Right kidney (tissue), 1 donor: ENCODE measurements around the gene SGSM2.

ENCODE experiments used
- DNase-seq: peaks from one replicate; pipeline ENCODE4 v3.0.0-alpha.2; 2016

The SGSM2 gene

GRCh38 chr17:2368359-2368758 lies 31.1 kb downstream of the SGSM2 start:
- no peak for DNase-seq

GRCh38 chr17:2369039-2369438 lies 31.7 kb downstream of the SGSM2 start:
- DNase-seq = no peak

DNA sequence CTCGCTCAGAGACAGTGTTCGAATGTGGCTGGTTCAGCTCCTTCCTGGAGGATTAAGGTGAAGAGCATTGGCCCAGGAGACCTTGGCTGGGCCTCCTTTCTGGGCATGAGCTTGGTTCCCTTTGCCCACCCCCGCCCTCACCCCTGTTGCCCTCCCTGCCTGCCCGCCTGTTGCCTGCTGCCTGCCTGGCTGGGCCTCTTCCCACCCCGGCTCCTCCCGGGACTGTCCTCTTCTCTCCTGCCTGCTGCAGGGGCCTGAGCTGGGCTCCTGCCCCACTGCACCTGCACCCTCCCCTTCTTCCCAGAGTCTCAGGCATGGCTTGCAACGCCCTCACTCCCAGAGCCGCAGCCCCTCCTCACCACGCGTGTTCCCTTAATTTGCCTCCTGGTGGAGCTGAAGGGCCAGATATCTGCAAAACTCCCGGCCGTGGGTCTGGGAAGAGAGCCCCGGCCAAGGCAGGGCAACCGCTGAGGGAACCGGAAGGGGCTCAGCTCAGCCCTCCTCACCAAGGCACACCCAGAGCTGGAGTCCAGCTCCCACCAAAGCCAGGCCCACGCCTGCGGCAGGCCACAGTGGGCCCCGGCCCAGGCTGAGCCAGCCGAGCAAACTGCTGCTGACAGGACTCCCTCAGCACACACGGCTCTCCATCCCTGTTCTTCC lies 32.4 kb downstream of the SGSM2 start:
- no peak for DNase-seq

GRCh38 chr17:2370211-2370589 lies 32.9 kb downstream of the SGSM2 start:
- DNase-seq = no peak

- no peak for DNase-seq
Measured at GRCh38 chr17:2371183-2372130, 34.2 kb downstream of the SGSM2 start.

- DNase-seq = no peak
Measured at GRCh38 chr17:2372180-2372579, 34.9 kb downstream of the SGSM2 start.

DNA sequence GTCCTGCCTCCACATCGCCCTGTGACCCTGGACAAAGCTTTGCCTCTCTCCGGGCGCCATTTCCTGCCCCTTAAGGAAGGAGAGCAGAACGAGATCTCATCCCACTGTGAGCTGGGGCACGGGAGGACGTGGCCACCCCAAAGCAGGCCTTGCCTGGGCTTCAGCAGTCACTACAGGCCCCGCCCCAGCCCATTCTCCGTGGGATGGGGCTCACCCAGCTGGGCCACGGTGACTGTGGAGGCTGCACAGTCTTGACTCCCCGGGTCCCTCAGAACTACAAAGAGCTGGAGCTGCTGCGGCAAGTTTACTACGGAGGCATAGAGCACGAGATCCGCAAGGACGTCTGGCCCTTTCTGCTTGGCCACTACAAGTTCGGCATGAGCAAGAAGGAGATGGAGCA lies 35.4 kb downstream of the SGSM2 start:
- no peak for DNase-seq

DNA sequence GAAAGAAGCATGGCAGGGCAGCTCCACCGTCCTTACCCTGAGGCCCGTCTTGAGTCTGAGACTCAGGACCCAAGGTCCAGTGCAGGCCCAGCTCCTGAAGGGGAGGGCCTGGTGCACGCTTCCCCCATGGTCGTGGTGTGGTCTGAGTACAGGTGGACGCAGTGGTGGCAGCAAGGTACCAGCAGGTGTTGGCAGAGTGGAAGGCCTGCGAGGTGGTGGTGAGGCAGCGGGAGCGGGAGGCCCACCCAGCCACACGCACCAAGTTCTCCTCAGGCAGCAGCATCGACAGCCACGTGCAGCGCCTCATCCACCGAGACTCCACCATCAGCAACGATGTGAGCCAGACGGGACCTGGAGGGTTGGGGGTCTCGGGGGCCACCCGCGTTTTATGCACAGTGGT lies 35.9 kb downstream of the SGSM2 start:
- no peak for DNase-seq

DNA sequence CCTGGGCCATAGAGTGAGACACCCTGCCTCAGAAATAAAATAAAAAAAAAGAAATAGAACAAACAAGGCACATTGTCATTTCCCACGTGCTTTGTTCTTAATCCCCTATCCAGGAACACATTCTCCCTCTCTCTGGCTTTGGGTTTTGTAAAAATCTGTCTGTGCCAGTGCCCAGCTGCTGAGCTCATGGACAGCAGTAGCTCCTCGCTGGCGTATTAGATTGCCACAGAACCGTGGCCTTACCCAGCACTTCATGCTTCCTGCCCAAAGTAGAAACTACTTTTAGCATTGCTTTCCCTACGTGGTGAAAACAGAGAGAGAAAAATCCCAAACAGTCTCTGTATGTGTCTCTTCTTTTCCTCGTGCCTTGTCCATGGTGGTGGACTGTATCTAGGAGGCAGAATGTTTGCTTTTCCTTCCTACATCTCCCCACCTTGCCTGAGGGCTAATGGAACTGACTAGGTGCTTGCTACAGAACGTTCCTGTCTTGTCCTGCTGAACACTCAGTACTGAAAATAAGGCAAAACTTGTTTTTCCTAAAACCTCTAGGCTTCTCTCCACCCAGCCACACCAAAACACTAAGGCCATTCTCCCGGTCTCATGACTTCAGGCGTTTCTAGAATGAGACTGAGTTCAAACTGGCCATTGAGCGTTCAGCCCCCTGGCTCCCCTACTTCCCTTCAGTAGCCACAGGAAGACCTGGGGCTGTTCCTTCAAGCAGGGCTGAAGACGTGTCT lies 37.4 kb downstream of the SGSM2 start:
- DNase-seq = no peak

GRCh38 chr17:2375406-2375805 lies 38.1 kb downstream of the SGSM2 start:
- no peak for DNase-seq

DNA sequence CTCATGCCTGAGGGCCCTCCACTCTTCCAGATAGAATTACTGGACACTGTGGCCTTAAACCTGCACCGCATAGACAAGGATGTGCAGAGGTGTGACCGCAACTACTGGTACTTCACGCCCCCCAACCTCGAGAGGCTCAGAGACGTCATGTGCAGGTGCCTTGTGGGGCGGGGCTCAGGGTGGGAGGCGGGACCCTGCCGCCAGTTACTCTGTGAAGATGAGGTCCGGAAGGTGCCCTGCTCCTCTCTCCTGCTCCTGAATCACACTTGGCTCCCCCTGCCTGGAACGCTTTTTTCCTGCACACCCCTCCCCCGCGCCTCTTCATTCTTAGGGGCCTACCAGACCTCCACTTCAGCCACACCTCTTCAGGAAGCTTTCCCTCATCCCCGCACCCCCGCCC lies 38.8 kb downstream of the SGSM2 start:
- no peak for DNase-seq

GRCh38 chr17:2377659-2378058 lies 40.4 kb downstream of the SGSM2 start:
- DNase-seq = no peak

DNA sequence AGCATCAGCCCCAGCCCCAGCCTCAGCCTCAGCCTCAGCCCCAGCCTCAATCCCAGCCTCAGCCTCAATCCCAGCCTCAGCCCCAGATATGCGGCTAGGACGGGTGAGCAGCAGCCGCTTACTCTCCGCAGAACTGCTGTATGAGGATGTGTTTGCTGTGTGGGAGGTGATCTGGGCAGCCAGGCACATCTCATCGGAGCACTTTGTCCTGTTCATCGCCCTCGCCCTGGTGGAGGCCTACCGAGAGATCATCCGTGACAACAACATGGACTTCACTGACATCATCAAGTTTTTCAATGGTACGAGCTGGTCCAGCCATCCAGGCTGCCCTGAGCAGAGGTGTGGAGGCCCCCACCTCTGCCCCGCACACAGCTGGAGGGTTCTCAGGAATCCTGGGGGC lies 41.6 kb downstream of the SGSM2 start:
- peak; percentile 53 for DNase-seq

DNA sequence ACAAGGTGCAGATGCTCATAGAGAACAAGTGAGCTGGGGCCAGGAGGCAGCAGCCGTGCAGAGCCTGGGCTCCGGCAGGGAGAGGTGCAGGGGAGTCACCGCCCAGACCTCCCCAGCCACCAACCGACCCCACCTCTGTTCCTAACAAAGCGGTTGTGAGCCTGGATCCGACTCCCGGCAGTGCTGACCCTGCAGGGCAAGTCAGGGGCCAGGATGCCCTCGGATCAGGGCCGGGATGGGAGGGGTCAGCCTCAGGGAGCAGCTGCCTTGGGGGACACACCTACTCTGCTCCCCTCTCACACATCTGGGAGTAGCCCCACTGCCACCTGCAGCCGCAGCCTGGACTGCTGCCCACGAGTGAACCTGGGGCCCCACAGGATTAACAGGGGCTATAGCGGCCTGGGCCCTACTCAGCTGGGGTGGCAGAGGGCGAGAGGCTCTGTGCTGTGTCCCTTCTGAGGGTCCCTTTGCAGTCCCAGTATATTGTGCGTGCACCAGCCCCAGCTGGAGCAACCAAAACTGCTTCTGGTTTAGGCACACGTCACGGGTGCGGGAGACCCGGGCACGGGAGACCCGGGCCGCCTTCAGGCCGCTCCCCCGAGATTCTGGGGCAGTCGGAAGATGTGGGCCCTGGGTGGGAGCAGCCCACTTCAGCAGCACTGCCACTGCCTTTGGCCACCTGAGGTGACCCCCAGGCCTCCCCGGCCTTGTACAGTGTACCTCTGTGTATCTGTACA lies 42.4 kb downstream of the SGSM2 start:
- DNase-seq = no peak

DNA sequence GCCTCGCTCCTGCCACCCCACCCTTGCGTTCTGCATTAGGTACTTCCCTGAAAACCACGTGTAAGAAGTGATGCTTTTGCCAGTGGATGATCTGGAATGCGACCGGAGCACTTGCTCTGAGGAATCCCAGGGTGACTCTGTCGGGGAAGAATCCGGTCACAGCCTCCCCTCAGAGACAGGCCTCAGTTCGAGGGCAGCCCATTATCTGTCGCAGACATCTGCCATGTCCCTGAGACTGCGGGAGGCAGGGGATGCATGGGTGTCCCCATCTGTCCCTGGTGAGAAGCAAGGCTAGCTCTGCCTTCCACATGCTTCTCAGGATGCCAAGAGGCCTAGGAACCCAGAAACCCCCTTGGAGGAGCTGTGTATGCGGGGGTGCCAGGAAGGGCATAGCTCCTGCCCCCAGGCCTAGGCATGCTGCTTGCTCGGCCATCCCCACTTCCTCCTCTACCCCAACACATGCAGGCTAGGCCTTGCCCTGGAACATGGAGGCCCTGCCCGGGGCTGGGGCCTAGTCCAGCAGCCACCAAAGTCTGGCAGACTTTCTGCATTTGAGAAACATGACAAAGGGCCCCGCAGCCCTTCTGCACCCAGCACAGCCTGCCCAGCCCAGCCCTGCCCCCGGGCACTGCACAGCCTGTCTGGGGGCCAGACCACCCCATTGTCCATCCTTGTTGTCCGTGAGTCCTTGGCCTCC lies 43.1 kb downstream of the SGSM2 start:
- no peak for DNase-seq

GRCh38 chr17:2380950-2381649 lies 43.8 kb downstream of the SGSM2 start:
- DNase-seq = no peak

- DNase-seq = no peak
Measured at GRCh38 chr17:2383628-2384167, 46.4 kb downstream of the SGSM2 start.

DNA sequence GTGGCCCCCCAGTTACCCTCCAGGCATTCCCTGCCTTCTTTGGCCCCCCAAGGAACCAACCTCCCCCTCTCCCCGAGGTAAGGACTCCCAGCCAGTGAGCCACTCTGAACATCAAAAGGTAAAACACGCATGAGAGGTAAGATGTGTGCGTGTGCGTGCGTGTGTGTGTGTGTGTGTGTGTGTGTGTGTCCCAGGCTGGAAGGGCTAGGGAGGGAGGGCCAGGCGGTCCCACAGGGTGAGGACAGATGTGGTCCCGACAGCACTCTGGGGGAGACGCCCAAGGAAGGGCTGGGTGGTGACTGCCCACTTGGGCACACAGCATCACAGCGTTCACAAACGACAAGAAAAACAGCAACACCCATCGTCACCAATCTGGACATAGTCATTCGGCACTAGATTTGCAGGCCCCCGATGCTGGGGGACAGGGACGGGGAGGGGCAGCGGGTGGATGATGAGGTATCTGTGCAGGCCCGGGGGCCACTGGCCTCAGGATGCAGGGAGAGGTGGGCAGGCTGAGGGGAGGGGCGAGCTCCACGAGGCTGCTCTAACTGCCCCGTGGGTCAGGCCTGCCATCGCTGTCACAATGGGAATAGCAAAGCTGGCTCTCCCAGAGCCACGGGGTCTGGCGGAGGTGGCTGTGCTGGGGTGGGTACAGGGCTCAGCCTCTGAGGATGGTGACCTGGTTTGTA lies 47.3 kb downstream of the SGSM2 start:
- no peak for DNase-seq

GRCh38 chr17:2385240-2386210 lies 48.2 kb downstream of the SGSM2 start:
- no peak for DNase-seq
